Mammary epithelial cell (primary cell): ENCODE results near the gene HEBP2.

Experiments
- CTCF ChIP-seq, 2 donors: IDR thresholded peaks in 1 of 2; conservative IDR thresholded peaks in 1 of 2; 2 replicates each; pipeline ENCODE4 v1.5.1; 2011 to 2012; ENCODE audit warnings: inconsistent platforms in 2 of 2, low read length in 2 of 2, mild to moderate bottlenecking in 2 of 2, control low read depth in 1 of 2, low read depth in 1 of 2; ENCODE audit not compliant: insufficient read depth in 1 of 2; ENCODE audit errors: extremely low read depth in 1 of 2
- EZH2 ChIP-seq: IDR thresholded peaks from 2 replicates; pipeline ENCODE4 v1.6.1; 2012; ENCODE audit warnings: low read length, inconsistent platforms, borderline replicate concordance

- TF ChIP-seq CTCF (conservative IDR thresholded peaks at IDR 0.05 in 1 of 2, IDR thresholded peaks at IDR 0.05 in 1 of 2; ENCODE audit: extremely low read depth in 1 of 2, insufficient read depth in 1 of 2, low read depth in 1 of 2, low read length in 2 of 2) (no peak), EZH2 (no peak)
These were observed 27.4 kb downstream of the HEBP2 start for GRCh38 chr6:138431256-138432062.
